ENCODE measurements around the gene DEFB126. TPM values are rescaled to one million over a fixed set of nuclear protein-coding genes. Genes with fewer than 3 reads are reported as not detected.

The DEFB126 gene
- total and polyA plus RNA-seq, 9 of the 15 experiments (the other 6 are each of a cell fraction or from before 2014, with no cell fraction given), result not detected

DNA sequence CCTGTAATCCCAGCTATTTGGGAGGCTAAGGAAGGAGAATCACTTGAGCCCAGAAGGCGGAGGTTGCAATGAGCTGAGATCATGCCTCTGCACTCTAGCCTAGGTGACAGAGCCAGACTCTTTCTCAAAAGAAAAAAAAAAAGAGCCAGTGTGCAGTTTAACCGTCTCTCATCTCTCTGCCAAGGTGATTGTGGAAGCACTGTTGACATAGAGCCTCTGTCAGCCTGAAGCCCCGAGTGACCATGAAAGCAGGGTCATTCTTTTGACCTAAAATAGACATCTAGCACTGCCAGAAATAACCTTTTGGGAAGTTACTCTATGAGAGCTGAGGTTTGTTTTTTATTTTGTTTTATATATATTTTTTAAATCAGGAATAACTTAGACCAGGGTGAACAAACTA, 22.2 kb downstream of the DEFB126 start:
- in situ Hi-C loops (cut with MboI), result no loop called here
- TF ChIP-seq, protein P1, sequence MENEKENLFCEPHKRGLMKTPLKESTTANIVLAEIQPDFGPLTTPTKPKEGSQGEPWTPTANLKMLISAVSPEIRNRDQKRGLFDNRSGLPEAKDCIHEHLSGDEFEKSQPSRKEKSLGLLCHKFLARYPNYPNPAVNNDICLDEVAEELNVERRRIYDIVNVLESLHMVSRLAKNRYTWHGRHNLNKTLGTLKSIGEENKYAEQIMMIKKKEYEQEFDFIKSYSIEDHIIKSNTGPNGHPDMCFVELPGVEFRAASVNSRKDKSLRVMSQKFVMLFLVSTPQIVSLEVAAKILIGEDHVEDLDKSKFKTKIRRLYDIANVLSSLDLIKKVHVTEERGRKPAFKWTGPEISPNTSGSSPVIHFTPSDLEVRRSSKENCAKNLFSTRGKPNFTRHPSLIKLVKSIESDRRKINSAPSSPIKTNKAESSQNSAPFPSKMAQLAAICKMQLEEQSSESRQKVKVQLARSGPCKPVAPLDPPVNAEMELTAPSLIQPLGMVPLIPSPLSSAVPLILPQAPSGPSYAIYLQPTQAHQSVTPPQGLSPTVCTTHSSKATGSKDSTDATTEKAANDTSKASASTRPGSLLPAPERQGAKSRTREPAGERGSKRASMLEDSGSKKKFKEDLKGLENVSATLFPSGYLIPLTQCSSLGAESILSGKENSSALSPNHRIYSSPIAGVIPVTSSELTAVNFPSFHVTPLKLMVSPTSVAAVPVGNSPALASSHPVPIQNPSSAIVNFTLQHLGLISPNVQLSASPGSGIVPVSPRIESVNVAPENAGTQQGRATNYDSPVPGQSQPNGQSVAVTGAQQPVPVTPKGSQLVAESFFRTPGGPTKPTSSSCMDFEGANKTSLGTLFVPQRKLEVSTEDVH (IDR thresholded peaks at IDR 0.05; ENCODE audit: low read depth, partially characterized antibody), result no peak
- TF ChIP-seq NELFE (IDR thresholded peaks at IDR 0.05; ENCODE audit: insufficient read depth, insufficient read length), result no peak
- TF ChIP-seq, protein P2, sequence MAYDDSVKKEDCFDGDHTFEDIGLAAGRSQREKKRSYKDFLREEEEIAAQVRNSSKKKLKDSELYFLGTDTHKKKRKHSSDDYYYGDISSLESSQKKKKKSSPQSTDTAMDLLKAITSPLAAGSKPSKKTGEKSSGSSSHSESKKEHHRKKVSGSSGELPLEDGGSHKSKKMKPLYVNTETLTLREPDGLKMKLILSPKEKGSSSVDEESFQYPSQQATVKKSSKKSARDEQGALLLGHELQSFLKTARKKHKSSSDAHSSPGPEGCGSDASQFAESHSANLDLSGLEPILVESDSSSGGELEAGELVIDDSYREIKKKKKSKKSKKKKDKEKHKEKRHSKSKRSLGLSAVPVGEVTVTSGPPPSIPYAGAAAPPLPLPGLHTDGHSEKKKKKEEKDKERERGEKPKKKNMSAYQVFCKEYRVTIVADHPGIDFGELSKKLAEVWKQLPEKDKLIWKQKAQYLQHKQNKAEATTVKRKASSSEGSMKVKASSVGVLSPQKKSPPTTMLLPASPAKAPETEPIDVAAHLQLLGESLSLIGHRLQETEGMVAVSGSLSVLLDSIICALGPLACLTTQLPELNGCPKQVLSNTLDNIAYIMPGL (CRISPR knock-in tag; IDR thresholded peaks at IDR 0.05), result no peak
- TF ChIP-seq CHD1 (IDR thresholded peaks at IDR 0.05; ENCODE audit: low read length), result no peak
- TF ChIP-seq FOXA1 (IDR thresholded peaks at IDR 0.05; ENCODE audit: borderline replicate concordance), result no peak
- TF ChIP-seq BACH1 (tag; IDR thresholded peaks at IDR 0.05), result no peak
- TF ChIP-seq, protein P3, sequence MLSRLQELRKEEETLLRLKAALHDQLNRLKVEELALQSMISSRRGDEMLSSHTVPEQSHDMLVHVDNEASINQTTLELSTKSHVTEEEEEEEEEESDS (CRISPR knock-in tag; IDR thresholded peaks at IDR 0.05), result no peak
- TF ChIP-seq HDGF (IDR thresholded peaks at IDR 0.05), result no peak
- no peak for TF ChIP-seq SAFB (IDR thresholded peaks at IDR 0.05; ENCODE audit: borderline replicate concordance, low read depth, low read length)
- TF ChIP-seq, protein P4, sequence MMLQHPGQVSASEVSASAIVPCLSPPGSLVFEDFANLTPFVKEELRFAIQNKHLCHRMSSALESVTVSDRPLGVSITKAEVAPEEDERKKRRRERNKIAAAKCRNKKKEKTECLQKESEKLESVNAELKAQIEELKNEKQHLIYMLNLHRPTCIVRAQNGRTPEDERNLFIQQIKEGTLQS (IDR thresholded peaks at IDR 0.05), result no peak
- TF ChIP-seq, protein P4 (CRISPR knock-in tag; conservative IDR thresholded peaks at IDR 0.05), result no peak
- TF ChIP-seq, protein P5, sequence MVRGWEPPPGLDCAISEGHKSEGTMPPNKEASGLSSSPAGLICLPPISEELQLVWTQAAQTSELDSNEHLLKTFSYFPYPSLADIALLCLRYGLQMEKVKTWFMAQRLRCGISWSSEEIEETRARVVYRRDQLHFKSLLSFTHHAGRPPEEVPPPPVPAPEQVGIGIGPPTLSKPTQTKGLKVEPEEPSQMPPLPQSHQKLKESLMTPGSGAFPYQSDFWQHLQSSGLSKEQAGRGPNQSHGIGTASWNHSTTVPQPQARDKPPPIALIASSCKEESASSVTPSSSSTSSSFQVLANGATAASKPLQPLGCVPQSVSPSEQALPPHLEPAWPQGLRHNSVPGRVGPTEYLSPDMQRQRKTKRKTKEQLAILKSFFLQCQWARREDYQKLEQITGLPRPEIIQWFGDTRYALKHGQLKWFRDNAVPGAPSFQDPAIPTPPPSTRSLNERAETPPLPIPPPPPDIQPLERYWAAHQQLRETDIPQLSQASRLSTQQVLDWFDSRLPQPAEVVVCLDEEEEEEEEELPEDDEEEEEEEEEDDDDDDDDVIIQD (CRISPR knock-in tag; IDR thresholded peaks at IDR 0.05), result no peak
- TF ChIP-seq ZZZ3 (IDR thresholded peaks at IDR 0.05), result no peak
- TF ChIP-seq GABPB1 (CRISPR knock-in tag; IDR thresholded peaks at IDR 0.05), result no peak
- TF ChIP-seq DACH1 (IDR thresholded peaks at IDR 0.05; ENCODE audit: partially characterized antibody), result no peak
- TF ChIP-seq FOXK2 (conservative IDR thresholded peaks at IDR 0.05 in 1 of 2, IDR thresholded peaks at IDR 0.05 in 1 of 2; ENCODE audit: low read depth in 2 of 2), result no peak
- TF ChIP-seq, protein P6, sequence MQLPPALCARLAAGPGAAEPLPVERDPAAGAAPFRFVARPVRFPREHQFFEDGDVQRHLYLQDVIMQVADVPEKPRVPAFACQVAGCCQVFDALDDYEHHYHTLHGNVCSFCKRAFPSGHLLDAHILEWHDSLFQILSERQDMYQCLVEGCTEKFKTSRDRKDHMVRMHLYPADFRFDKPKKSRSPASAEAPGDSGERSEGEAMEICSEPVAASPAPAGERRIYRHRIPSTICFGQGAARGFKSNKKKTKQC (CRISPR knock-in tag; IDR thresholded peaks at IDR 0.05), result no peak

More for the DNA sequence above, 22.2 kb downstream of the DEFB126 start:
- BruUV-seq (replicated peaks), result no TSS peak
- ATAC-seq, result no peak
- Histone ChIP-seq H3K9ac (ENCODE audit: insufficient read depth in 1 of 2, low read depth in 2 of 2, low read length in 2 of 2) (no peak overlapping the region), H2AFZ (ENCODE audit: low read depth, low read length) (no peak overlapping the region), H3K4me3 (no peak overlapping the region), H3K9me1 (ENCODE audit: control insufficient read depth, insufficient read depth, low read length) (no peaks in the 10 kb centered on the region), H3K27me3 (ENCODE audit: control insufficient read depth in 2 of 2, insufficient read depth in 2 of 2, low read length in 2 of 2) (no peaks in the 10 kb centered on the region), H3K4me1 (replicated peaks in 1 of 2; ENCODE audit: control insufficient read depth in 2 of 2, insufficient read depth in 2 of 2, low read length in 2 of 2) (no peaks in the 10 kb centered on the region), H4K20me1 (replicated peaks; ENCODE audit: control insufficient read depth, insufficient read depth, low read length) (no peaks in the 10 kb centered on the region), H3K27ac (ENCODE audit: extremely low read depth, low read depth, low read length) (no peak overlapping the region), H3K4me2 (ENCODE audit: insufficient read depth, low read length) (no peak overlapping the region), H3K9me3 (replicated peaks; ENCODE audit: control insufficient read depth, insufficient read depth, low read depth, low read length) (no peaks in the 10 kb centered on the region), H3K36me3 (ENCODE audit: control insufficient read depth, insufficient read depth, low read length) (no peaks in the 10 kb centered on the region), H3K79me2 (ENCODE audit: control insufficient read depth, insufficient read depth, low read length) (no peaks in the 10 kb centered on the region)
- intact Hi-C loops (cut with micrococcal nuclease), result no loop called here
- DNase-seq (ENCODE audit: extremely low read depth in 1 of 4, low spot score in 3 of 4), result no peak
- 7% methylated on average over 2 of the region's 3 CpGs for WGBS (ENCODE audit: insufficient coverage, low coverage, missing lambda C conversion rate)
- ChIA-PET CTCF (ENCODE audit: low intra/inter-chr PET ratio) (no interaction called here), POLR2A (no interaction called here)
- FAIRE-seq, result no peak
